GM21723 (cell line): Measurements from ENCODE around the gene GRAP.
A peak's percentile ranks its signal among the peaks of the same experiment; 100 is the strongest.

ENCODE experiments used
- ATAC-seq: cut with Tn5 transposase; IDR thresholded peaks from one replicate; pipeline ENCODE4 v1.9.1; 2021; ENCODE audit warnings: mild to moderate bottlenecking, moderate library complexity; ENCODE audit not compliant: unreplicated experiment

The GRAP gene

GRCh38 chr17:19004421-19005136 is 42.2 kb downstream of the GRAP start, which contains the start of gene FAM83G:
FAM83G (minus strand) TSS chr17:19004764; CDS start chr17:19004041, 723 bp downstream.
- peak; percentile 78 for ATAC-seq

DNA sequence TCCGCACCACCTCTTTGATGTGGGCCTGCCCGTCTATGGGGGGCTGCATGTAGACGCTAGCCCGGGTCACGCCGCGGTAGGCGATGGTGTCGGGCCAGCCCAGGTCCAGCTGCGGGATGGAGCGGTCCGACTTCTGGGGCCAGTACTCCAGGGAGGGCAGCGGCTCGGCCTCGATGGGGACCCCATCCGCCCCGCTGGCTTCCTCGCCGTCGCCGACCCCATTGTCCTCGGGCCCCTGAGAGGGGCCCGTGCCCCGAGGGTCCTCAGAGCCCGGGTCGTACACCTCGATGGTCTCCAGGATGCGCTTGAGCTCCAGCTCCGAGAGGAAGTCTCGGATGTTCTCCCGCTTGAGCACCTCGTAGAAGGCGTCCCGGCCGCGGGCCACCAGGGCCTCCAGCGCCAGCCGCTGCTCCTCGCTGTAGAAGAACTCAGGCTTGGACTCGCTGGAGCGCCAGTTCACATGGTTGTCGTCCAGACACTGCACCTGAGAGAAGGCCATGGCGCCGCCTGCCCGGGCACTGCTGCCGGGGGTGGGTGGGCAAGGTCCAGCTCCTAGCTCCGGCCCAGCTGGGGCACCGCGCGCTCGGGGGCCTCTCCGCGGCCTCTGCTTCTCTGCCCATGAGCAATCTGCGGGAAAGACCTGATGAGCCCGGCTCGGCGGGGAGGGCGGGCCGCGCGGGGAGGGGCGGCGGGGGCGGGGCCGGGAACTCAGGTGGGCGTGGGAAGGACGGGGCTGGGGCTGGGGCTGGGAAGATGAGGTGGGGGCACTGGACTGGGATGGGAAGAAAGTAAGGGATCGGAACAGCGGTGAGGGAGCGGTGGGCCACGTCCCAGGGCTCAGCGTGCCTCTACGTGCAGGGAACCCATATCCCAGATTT is 43.0 kb downstream of the GRAP start:
- peak; percentile 26 for ATAC-seq

- no peak for ATAC-seq
Observed at GRCh38 chr17:19002805-19003542, 43.8 kb downstream of the GRAP start.

- no peak for ATAC-seq
Observed at GRCh38 chr17:19001907-19002590, 44.7 kb downstream of the GRAP start.

- no peak for ATAC-seq
Observed at GRCh38 chr17:19000531-19001325, 46.0 kb downstream of the GRAP start.

GRCh38 chr17:18999911-19000310 is 46.8 kb downstream of the GRAP start:
- ATAC-seq = no peak

DNA sequence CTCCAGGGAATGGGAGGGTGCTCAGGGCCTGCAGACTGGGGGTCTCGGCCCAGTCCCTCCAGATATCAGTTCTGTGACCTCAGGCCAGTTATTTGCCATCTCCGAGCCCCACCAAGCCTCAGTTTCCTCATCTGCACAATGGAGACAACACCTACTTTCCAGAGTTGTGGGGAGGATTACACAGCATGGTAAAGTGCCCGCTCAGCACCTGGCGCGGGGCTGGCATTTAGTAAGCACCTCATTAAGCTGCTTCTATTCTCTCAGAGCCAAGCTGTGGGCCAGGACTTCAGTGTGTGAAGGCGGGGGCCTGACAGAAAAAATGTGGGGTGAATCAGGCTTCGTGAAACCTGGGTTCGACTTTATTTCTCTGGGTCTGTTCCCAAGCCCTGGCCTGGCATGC is 47.4 kb downstream of the GRAP start:
- no peak for ATAC-seq

DNA sequence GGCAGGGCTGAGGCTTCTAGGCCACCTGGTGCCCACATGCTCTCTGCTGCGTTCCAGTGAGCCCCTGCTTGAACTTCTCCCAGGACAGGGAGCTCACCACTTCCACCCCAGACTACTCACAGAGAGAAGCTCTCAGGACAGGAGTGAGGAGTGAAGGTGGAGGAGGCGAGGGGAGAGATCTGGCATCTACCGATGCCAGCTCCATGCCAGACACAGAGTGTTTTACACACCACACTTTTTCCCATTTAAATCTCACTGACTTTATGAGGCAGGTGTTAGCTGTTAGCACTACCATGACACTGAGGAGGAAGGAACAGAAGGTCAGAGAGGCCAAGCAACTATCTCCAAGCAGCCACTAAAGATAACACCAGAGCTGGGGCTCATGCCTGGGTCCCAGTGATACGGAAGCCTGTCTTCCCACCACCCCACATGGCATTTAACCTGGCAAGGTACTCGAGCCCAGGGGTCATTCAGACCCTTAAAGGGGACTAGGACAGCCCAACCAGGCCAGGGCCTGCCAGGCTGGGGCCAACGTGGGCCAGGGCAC is 49.0 kb downstream of the GRAP start:
- no peak for ATAC-seq

DNA sequence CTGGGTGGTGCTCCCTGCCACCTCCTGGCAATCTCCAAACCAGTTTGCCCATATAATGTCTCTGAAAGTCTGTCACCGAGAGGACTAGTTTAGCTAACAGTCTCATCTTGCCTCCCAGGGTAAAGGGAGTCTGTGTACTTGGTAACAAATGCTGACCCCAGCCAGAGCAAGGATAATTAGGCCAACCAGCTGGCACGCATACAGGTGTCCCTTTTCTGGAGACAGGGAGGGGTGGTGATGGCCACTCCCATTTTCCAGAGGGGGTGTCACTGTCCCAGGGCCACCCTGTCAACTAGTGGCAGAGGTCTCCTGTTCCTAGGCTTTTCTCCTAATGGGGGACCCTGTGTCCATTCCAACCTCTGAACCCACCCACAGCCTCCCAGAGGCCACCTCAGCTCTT is 50.3 kb downstream of the GRAP start:
- ATAC-seq = no peak

- ATAC-seq = no peak
Observed at GRCh38 chr17:18995220-18995619, 51.5 kb downstream of the GRAP start.

- no peak for ATAC-seq
Observed at GRCh38 chr17:18994631-18995030, 52.1 kb downstream of the GRAP start.

DNA sequence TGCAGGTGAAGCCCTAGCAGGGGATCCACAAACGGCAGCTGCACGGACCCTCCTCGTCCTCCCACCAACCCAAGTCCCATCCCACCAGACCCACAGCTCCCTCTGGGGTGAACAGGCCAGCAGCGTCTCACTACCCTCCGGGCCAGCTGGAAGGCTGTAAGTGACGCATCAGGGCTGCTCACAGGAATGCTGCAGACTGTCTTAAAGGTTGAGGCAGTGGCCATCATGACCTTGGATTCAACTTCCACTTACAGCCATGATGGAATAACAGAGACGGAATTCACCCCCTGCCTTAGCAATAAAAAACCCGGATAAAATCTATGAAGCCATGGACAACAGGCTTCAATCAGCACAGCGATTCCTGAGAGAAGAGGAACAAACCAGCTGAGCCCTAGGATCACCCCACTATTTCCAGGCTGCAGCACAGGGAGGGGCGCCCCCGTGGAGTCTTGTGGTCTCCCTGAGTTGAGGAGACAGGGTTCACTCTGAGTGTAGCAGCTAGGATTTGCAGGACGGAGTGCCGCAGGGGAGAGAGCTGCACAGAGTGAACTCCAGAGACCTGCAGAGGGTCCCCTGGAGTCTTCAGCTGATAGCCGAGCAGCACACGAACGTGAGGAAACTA is 52.7 kb downstream of the GRAP start:
- ATAC-seq = no peak

- no peak for ATAC-seq
Observed at GRCh38 chr17:18992454-18993130, 54.2 kb downstream of the GRAP start.

DNA sequence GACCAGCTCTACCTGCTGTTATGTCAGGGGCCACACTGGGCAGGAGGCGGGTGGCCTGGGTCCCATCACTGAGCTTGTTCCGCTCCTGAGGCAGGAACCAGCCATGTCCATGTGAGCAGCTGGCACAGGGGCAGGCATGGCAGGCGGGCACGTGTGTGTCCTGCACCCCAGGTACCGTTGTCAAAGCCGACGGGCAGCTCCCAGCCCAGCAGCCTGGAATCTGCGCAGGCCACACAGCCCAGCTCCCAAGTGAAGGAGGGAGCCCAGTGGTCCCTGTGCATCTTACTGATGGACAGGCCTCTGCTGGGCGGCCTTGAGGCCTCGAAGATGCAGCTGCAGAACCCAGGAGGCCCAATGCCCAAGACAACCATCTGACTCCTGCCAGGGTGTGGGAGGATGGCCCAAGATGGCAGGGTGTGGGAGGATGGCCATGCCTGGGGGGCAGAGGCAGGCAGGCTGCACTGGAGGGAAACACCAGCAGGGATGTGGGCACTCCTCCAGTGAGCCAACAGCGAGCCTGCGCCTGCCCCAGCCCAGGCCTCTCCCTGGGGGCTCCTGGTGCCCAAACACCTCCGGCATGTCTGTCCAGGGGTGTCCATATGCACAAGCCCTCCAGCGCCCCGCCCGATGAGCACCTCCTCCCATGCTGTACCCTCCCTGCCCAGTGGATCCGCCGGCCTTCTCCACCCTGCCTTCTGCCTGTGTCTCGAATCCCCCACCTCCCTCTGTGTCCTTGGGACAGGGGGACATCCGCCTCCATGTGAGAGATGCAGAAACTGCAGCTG is 55.0 kb downstream of the GRAP start:
- no peak for ATAC-seq

DNA sequence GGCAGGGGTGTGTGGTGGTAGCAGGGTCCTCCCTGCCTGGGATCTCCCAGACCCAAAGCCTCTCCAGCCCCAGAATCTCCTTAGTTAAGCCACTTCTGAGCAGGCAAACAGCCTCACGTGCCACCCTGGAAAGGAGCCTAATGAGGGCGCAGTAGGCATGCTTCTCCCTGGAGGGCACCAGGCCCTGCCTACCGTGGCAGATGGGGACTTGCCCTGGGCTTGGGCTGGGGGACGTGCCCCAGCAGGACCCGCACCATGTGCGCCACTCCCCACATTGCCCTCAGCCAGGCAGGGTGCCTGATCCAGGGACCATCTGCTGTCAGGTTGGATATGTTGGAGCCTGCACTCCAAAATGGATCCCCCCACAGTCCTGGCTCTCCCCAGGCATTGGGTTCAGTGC is 56.4 kb downstream of the GRAP start:
- ATAC-seq = no peak

- no peak for ATAC-seq
Observed at GRCh38 chr17:18988546-18989173, 58.1 kb downstream of the GRAP start.

DNA sequence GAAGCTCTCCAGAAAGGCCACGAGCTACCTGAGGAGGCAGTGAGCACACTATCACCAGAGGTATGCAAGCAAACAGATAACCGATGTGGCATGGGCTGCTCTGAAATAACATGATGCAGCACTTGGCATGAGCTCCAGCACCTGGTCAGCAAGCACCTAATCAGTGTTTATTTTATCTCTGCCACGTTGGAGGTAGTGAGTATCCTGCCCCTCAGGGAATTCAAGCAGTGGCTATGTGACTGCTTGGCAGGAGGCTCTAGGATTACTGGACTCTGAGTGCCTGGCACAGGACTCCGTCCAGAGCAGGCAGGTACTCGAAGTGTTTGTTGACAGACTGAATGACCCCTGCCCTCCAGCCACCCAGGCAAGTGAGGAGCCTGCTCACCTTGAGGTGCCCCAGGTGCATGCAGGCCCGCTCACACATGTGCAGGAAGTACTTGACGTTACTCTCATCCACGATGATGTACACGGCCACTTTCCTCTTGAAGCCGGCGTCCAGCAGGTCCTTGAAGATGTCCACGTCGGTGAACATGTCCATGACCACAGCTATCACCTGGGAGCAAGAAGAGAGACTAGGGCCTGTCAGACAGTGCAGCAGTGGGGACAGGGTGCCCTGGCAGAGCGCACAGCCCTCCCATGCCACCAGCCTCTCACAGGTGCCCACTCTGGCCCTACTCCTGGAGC is 58.8 kb downstream of the GRAP start:
- no peak for ATAC-seq
